ENCODE data around the gene CYP19A1.

CYP19A1 gene

DNA sequence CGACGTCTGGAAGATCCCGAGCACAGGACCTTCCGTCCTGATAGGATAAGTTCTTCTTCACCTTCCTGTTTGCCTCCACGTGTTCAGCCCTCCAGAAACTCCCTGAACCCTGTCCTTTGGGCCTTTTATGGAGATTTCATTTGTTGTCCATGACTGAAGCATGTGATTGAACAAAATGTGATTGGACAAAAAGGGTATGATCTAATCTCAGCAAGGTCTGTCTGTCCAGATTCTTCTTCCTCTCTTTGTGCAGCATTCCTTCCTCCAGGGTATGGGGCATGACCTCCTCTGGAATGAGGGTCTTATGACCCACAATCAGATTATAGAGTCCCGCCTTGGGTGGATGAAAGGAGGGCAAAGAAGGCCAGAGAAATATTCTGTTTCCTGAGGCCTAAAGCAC lies at the start of gene CYP19A1:
Gene CYP19A1, minus strand, starts transcription at position 101 of the 400 bp plus-strand sequence. CDS start 95,684 bp downstream, outside the sequence.
- DNase-seq (ENCODE audit: low read depth): no peak

DNA sequence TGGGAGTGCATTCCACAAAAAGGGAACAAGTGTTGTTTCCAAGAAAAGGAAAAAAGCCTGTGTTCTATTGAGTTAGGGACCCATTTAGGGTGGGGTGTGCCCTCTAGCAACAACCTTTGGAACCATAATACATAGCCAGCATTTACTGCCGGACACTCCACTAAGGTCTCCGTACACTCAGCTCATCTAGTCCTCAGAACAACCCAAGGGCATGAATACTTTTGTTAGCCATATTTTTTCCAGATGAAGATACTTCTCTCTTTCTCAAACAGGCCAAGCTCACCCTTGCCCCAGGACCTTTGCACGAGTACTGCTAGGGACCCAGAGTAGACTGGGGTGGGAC lies 49.3 kb upstream of the CYP19A1 start:
- no peak for DNase-seq (ENCODE audit: low read depth)

DNA sequence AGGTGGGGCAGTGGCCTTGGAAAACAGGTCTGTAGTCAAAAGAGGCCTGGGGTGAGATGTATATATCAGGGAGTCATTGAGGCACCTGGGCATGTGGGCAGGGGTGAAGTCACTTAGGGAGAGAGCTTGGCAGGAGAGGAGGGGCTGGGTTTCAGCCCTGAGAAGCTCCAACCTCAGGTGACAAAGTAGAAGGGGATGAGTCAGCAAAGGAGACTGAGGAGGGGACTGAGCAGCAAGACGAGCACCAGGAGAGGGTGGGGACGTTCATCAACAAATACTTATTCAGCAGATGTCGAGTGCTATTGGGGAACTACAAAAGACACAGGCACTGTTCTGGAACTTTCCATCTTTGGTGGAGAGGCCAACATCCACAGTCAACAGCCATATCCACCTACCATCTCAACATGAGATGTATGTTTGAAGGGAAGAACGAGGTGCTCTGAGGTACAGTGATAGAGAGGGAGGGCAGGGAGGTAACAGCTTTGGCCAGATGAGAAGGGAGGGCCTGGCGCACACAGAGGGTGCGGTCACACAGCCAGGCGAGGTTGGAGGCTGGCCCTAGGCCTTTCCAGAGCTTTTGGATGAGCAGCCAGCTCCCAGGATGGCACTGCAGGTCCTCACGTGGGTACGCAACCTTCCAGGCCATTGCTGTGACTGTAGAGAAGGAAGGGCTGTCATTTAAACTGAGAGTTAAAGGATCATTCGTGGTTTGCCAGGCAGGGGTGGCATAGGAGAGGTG lies 48.7 kb upstream of the CYP19A1 start:
- DNase-seq (ENCODE audit: low read depth): no peak

DNA sequence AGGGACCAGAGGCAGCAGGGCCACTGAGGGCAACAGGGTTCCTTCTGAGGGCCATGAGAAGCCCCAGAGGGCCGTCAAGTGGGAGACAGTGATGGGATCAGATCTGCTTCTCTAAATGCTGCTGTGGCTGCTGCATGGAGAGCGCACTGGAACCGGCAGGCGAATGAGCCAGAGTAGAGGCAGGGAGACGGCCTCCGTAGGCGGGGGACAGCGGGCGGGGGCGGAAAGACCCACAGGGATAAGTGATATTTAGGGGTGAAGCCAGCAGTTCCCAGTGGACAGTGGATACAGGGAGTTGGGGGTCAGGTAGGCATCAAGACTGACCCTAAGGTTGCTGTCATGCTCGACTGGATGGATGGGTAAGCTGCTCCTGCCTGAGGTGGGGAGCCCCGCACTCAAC lies 48.1 kb upstream of the CYP19A1 start:
- DNase-seq (ENCODE audit: low read depth): no peak

DNA sequence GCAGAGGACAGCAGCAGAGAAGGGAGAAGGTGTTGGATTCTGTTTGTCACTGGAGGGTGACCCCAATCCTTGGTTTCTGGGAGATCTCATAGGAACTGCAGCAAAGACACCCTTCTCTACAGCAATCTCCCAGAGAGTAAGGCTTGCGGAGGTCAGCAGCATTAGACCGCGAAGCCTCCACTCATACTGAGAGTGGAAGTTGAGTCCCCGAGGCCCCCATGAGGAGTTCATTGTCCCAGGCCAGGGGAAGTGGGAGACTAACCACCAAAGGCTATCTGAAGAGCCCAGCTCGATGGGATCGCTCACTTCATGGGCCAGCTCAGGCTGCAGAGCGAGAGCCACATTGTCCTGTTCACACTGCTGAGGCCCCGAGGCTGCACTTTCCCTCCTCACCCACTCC lies 47.6 kb upstream of the CYP19A1 start:
- no peak for DNase-seq (ENCODE audit: low read depth)

DNA sequence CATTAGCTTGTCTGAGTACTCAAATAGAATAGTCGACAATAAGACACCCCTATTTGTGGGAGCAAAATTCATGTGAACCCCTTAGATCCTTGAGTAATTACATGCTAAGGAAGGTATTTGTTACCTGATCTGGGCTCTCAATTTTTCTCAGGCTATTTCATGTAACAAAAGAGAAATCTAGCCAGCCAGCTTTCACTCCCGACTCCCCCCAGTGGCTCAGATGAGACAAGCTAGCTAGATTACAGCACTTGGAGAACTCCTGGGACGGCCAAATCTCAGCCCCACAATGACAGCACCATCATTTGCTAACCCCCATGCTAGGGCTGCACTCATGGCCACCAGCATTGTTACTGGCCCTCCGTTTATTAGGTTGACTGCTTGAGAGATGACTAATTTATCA lies 44.4 kb upstream of the CYP19A1 start:
- DNase-seq (ENCODE audit: low read depth): peak; percentile 53

DNA sequence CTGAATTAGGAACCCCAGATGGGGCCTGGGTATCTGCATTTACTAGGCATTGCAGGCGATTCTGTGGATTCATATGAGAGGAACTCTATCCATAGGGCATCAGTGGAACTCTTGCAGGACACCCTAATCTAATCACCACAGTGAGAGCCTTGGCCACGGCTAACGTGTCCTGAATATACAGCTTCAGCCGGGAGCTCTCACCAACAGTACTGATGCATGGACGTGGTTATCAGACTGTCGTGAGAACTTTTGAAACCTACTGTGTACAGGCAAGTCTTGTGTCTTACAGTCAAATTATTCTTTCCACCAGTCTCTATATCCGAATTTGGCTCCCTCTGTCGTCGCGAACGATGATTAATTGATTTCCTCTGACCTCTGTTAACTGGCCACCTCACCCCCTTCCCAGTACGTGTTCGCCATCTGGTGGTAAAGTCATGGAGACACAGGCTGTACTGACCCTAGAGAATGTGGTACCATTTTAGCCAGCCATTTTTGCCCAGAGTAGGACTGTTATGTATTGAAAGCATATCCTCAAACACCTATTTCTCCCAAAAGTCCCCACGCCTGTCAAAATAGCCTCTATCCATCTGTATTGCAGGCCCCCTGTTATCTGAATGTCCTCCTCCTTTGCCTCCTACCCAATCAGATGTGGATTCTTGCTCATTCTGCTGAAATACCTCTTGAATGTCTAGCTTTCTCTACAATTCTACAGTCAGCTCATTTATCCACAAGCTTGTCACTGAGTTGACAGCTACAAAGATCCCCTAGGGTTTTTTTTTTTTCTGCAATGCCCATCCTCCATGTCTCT lies 42.8 kb upstream of the CYP19A1 start:
- DNase-seq (ENCODE audit: low read depth): peak; percentile 82

DNA sequence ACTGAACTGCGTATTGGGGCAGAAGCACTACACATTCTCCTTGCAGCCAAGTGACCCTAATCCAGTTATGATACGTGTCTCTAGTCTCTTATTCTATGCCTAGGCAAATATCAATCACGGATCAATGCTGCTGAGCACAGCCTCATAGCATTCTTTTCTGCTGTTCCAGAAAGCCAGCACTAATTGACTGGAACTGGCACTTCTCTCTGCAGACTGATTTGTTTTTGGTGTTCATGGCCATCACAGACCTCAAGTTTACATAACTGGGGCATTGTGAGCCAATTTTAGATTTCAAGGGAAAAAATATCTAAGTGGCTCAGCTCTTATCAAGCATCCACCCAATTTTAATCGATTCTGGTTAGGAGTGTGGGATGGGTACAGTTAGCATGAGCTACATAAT lies 41.0 kb upstream of the CYP19A1 start:
- no peak for DNase-seq (ENCODE audit: low read depth)

DNA sequence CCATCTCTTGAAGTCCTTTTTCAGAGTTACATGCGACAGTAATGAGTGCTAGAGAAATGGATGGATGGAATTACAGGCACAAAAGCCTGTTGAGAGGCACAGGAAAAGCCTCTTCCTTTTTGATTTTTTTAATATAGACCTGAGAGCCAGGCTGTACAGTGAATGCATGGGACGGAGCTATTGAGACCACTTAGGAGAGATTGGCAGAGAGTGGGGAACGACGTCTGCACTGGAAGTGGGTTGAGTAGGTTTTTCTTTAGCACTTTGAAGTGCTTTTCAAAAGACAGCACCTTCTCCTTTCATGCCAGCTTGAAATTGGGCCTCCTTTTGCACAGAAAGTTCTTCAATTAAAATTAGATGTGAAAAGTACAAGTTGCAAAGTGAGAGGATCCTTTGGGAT lies 40.0 kb upstream of the CYP19A1 start:
- no peak for DNase-seq (ENCODE audit: low read depth)

DNA sequence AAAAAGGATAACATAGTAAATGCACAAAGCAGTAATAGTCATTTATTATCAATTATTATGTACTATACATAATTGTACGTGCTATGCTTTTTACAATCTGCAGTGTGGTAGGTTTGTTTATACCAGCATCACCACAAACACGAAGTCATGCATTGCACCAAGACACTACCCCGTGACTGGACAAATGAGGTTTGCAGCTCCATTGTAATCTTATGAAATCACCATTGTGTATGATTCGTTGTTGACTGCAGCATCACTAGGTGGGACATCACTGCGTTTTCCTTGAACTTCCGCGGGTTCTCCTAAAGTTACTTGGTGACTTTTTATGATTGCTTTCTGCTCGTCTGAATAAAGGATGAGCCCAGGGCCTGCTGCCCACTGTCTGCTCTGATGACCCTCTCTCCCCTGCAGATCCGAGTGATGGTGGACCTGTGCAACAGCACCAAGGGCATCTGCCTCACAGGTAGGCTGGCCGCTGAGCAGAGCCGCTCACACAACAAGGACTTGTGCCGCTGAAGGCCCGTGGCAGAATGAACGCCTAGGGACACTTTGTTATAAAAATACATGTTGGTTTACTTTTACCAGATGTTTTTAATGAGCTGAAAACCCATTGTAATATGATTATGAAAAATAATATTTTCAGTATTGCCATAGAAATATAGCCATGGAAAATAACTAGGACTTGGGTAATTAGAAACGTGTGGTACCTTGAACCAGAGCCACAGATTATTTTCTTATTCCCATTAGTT lies 38.8 kb upstream of the CYP19A1 start:
- DNase-seq (ENCODE audit: low read depth): peak; percentile 81

DNA sequence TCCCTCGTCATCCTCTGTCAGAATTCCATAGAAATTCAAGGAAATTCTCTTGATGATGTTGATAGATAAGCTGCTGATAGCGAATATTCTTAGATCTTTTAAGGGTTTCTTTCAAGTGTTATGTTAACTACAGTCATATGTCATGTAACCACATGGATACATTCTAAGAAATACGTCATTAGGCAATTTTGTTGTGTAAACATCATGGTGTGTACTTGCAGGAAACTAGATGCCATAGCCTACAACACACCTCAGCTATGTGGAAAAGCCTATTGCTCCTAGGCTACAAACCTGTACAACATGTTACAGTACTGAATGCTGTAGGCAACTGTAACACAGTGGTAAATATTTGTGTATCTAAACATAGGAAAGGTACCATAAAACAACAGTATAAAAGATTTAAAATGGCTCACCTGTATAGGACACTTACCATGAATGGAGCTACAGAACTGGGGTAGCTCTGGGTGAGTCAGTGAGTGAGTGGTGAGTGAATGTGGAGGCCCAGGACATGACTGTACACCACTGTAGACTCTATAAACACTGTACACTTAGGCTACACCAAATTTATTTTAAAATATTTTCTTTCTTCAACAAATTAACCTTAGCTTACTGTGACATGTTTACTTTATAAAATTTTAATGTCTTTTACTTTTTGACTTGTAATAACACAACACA lies 37.7 kb upstream of the CYP19A1 start:
- DNase-seq (ENCODE audit: low read depth): peak; percentile 58

DNA sequence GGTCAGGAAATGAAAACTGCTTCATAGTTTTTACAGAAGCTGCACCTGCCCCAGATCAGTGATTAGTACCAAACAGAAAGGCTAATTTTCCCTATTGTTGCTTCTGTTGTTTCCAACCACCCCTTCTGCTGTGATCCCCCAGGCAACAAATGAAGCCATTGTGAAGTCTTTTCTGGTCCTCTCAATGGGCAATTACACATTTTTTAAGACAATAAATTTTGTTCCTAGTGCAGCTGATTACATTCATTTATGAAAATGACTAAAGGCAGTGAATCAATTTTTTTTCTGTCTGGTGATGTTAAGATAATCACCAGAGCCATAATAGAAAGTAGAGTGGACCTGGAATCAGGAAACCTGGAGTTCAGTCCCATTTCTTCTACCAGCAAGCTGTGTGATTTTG lies 35.7 kb upstream of the CYP19A1 start:
- no peak for DNase-seq (ENCODE audit: low read depth)

DNA sequence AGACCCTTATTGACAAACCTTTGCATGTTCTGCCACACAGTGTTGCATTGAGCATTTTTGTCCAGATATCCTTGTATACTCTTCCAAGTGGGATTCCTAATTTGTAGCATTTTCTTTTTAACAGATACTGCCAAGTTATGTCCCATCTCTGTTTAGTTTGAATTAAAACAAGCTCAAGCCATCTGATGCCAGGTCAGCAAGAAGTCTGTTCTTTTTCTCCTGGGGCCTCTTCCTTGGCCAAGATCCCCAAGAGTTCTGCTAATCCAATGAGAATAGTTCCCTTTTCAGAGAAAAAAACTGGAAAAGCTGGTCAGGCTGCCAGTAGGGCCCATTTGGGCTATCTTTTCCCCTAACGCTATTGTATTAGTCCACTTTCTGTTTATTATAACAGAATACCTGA lies 32.9 kb upstream of the CYP19A1 start:
- no peak for DNase-seq (ENCODE audit: low read depth)

DNA sequence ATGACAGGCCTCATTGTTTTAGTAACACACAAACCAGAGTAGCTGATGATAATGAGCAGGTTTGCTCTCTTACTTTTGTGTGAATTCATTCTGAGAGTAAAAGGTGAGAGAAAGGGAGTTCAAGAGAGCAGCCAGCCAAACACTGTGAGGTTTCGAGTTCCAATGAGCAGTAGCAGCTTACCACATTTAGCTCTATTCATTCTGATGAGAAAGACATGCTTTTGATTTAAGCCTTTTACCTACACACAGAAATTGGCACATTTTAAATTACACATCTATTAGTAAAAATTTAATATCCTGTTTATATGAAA lies 31.0 kb upstream of the CYP19A1 start:
- DNase-seq (ENCODE audit: low read depth): no peak

DNA sequence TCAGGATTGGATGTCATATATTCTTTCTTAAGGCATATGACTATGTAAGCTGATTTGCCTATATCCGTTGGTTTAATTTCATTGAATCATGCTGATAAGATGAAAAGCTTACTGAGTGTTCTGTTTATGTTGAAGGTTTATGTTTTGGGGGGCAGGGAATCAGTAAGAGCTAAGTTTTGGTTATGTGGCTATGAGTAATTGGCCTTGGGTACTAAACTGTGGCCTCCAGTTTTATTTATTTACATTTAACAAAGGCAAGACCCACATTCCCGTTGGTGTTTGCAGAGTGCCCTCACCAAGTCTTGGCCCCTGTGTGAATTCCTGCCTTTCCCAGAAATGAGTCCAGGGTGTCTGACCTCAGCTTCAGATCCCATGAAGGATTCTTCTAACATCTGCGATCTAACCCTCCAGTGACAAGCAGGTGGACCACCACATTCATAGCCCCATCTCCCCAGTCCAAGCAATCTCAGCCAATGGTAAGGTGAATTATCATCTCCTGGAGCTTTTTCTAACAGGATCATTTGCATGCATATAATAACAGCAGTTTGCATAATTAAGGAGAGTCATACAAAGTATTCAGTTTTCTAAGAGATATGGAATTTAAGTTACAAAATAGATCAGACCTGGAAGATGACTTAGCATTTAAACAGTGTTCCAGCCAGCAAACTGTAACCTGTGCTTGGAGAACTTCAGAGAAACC lies 30.5 kb upstream of the CYP19A1 start:
- DNase-seq (ENCODE audit: low read depth): peak; percentile 86

DNA sequence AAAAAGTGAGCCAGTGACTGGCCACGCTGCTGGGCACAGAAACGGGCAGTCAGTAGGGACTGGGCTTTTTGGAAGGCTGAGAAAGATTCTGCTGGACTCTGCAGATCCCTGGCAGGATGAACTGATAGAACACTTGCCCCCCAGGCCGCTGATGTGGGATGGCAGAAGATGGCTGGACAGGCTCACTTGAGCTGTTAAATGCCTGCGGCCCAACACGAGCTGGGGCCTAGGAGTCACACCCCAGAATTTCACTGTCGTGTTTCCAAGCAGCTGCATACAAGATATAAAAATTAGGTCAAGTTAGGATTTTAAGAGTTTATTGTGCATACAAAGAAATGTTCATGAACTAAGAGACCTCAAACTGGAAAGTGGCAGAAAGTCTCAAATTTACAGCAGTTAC lies 29.9 kb upstream of the CYP19A1 start:
- no peak for DNase-seq (ENCODE audit: low read depth)

DNA sequence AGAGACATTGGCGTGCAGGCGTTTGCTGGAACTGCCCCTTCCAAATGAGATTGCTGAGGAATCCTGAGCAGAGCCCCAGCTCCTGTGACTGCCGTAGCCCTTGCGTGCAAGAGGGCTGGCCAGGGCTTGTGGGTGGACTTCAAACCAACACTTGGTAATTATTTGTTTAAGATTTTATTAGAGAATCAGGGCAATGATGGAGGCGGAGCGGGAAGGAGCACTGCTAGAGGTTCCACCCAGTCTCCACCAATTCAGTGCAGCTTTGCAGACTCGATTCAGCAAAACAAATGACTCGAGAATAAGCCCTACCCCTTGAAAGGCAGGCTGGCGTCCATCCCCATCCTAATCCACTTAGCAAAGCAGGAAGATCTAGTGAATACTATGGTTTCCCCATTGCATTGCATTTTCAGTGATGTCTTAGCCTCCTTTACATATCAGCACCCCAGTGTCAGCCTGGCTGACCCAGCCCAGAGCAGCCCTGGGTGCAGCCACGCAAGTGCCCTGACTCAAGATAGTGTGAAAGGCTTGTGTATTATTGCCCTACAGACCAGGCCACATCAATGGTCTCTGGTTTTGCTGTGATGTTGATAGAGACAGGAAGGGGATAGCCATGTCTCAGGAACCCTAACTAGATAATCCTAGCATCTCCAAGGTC lies 29.1 kb upstream of the CYP19A1 start:
- DNase-seq (ENCODE audit: low read depth): peak; percentile 85

DNA sequence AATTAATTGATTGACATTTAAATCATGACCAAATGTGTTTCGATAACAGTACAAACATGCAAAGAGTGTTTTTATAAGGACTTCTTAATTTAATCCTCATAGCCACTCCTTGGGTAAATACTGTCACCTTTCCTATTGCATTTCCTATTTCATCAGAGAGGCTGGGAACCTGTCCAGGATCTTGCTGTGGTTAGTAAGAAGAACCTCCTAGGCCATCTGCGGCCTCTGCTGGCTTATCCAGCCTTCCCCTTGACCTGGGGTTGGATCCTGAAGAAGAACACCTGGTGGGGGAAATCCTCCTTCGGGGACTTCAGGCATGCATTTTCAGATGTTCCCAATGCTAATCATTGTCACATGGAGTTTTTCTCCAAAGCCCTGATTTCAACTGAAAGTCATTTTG lies 28.5 kb upstream of the CYP19A1 start:
- DNase-seq (ENCODE audit: low read depth): peak; percentile 72

DNA sequence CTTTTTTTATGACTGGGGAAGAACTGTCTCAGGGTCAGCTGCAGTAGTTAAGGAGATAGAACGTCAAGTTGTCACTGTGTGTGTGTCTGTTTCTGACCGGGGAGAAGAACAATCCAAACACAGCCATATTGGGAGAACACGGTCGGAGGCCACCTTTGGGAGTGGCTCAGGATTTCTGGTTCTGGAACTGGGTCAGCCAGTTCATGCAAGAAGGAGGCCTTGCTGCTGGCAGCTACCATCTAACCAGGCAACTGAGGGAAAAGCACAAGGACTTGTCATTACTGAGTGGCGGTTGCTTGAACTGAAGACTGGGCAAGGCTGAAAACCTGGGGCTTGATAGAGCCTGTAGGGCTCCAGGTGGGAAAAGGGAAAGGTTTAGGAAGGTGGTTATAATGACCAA lies 27.7 kb upstream of the CYP19A1 start:
- no peak for DNase-seq (ENCODE audit: low read depth)

DNA sequence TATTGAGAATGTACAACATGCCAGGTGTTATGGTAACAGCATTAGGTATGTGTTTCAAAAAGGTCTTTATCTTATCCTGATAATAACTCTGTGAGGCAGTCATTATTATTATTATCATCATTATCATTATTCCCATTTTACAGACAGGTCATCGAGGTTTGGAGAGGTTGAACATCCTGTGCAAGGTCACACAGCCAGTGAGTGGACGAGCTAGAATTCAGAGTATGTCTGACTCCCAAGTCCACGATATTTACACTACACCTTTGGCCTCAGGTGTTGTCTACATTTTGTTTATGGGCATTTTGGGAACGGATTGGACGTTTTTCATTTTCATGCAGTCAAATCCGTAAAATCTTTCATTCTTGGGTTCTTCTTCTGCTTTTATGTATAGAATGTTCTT lies 27.0 kb upstream of the CYP19A1 start:
- DNase-seq (ENCODE audit: low read depth): no peak

DNA sequence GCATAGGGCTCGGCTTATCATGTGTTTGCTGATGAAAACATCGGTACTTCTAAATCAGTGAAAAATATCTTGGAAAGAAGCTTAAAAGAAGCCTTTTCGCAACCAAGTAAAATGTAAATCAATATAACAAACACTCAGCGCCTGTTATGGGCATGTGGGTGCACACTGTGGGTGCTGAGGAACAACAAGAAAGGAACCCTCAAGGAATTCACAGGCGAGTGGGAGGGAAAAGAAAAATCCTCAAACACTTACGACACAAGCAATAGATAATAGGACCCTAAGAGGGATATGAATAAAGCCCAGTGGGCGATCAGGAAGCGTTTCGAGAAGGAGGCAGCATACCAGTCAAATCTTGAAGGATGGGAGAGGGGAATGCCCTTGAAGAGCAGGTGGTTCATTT lies 25.0 kb upstream of the CYP19A1 start:
- no peak for DNase-seq (ENCODE audit: low read depth)
